Cardiac muscle cell (in vitro differentiated cells and primary cell): Measurements from ENCODE around the gene ARID4B. TPM values are rescaled to one million over a fixed set of nuclear protein-coding genes. Genes with fewer than 3 reads are reported as not detected.

Experiments
- DNase-seq, 2 donors: peaks; one replicate each; pipeline versions ENCODE4 v3.0.0 to v3.0.0-alpha.2; 2010 to 2017; ENCODE audit warnings: low read depth in 1 of 2, low spot score in 1 of 2
- H3K27ac ChIP-seq: fragments of 200-600 bp; sonication (generic); 2 replicates; pipeline ENCODE4 v1.5.1; 2016
- H3K27me3 ChIP-seq: fragments of 200-600 bp; sonication (generic); 2 replicates; pipeline ENCODE4 v1.6.0; 2016; ENCODE audit warnings: control low read depth
- H3K36me3 ChIP-seq: fragments of 200-600 bp; sonication (generic); 2 replicates; pipeline ENCODE4 v1.5.1; 2016; ENCODE audit warnings: control low read depth
- H3K4me1 ChIP-seq: fragments of 200-600 bp; sonication (generic); 2 replicates; pipeline ENCODE4 v1.8.1; 2017; ENCODE audit warnings: low read depth, mild to moderate bottlenecking, mixed run types
- H3K4me3 ChIP-seq: fragments of 200-600 bp; sonication (generic); 2 replicates; pipeline ENCODE4 v1.5.1; 2016; ENCODE audit warnings: mild to moderate bottlenecking
- H3K9me3 ChIP-seq: fragments of 200-600 bp; sonication (generic); 2 replicates; pipeline ENCODE4 v1.5.1; 2017; ENCODE audit warnings: low read depth, mild to moderate bottlenecking, control low read depth
- polyA plus RNA-seq: library from polyadenylated mRNA; unstranded; fragments of >200 nt; fragmentation: Nextera tagmentation; extraction: Ambion mirVana; gene quantifications from 2 replicates; pipeline ENCODE4 v1.2.1, GENCODE V29; 2016
- total RNA-seq: library from RNA; depleted of rRNA; stranded (reverse); fragments of >200 nt; gene quantifications from 2 replicates; pipeline ENCODE4 v1.2.3, GENCODE V29; 2016
- TF ChIP-seq, protein P1 (sequence below): IDR thresholded peaks from 2 replicates; pipeline ENCODE4 v1.5.1; 2012; ENCODE audit warnings: low read depth, mild to moderate bottlenecking, low read length

Gene ARID4B
- total and polyA plus RNA-seq, 2 experiments from 2014 or later = 33.8 to 37.9 TPM

DNA sequence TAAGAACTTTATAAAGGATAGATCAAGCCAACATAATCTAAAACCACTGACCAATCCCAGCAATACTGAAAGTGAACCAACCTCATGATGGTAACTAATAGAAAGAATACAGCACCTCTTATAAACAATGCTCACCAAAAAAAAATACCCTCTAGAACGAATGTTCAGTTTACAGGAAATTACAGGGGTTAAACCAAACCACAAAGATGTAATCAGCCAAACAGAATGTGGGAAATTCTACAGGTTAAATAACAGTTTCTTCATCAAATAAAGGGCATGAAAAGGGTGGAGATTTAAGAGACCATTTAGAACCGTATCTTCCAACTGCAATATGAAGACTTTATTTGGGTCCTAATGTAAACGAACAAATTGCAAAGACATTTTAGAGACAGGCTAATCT, 30.4 kb downstream of the ARID4B start:
- TF ChIP-seq, protein P1, sequence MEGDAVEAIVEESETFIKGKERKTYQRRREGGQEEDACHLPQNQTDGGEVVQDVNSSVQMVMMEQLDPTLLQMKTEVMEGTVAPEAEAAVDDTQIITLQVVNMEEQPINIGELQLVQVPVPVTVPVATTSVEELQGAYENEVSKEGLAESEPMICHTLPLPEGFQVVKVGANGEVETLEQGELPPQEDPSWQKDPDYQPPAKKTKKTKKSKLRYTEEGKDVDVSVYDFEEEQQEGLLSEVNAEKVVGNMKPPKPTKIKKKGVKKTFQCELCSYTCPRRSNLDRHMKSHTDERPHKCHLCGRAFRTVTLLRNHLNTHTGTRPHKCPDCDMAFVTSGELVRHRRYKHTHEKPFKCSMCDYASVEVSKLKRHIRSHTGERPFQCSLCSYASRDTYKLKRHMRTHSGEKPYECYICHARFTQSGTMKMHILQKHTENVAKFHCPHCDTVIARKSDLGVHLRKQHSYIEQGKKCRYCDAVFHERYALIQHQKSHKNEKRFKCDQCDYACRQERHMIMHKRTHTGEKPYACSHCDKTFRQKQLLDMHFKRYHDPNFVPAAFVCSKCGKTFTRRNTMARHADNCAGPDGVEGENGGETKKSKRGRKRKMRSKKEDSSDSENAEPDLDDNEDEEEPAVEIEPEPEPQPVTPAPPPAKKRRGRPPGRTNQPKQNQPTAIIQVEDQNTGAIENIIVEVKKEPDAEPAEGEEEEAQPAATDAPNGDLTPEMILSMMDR = no peak
- no peaks in the 10 kb centered on the region for H3K9me3 ChIP-seq
- DNase-seq = peak in 1 of 2 donors; percentile 28
- no peak overlapping the region for H3K4me3 ChIP-seq
- H3K27me3 ChIP-seq = no peaks in the 10 kb centered on the region
- H3K4me1 ChIP-seq = no peaks in the 10 kb centered on the region
- no peaks in the 10 kb centered on the region for H3K36me3 ChIP-seq
- H3K27ac ChIP-seq = no peak overlapping the region

DNA sequence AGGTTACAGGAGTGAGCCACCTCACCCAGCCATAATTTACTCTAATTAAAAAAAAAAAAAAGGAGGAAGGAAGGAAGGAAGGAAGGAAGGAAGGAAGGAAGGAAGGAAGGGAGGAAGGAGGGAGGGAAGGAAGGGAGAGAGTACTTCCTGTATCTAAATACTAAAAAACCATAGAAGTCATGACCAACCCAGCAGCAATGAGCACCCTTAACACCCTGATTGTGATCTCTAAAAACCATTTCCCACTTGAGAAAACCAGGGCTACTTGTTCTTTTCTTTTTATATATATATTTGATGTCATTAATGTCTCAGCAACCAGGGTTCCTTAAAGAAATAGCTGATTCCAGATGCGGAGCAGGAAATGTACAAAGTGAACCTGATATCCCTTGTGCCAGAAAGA, 31.2 kb downstream of the ARID4B start:
- Histone ChIP-seq H3K36me3 (no peaks in the 10 kb centered on the region), H3K27me3 (no peaks in the 10 kb centered on the region), H3K9me3 (no peaks in the 10 kb centered on the region), H3K4me1 (no peaks in the 10 kb centered on the region), H3K4me3 (no peak overlapping the region), H3K27ac (no peak overlapping the region)
- no peak for DNase-seq
- TF ChIP-seq, protein P1 = no peak

DNA sequence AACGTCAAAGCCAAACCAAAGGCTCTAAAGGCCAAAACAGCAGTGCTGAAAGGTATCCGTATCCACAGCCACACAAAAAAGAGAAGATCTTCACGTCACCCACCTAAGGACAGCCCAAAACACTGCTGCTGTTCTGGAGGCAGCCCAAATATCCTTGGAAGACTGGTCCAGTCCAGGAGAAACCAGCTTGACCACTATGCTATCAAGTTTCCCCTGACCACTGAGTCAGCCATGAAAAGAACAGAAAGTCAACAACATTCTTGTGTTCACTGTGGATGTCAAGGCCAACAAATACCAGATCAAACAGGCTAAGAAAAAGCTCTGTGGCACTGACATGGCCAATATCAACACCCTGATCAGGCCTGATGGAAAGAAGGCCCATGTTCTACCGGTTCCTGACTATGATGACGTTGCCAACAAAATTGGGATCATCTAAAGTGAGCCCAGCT, 32.1 kb downstream of the ARID4B start:
- DNase-seq = peak in 1 of 2 donors; percentile 30
- Histone ChIP-seq H3K27ac (no peak overlapping the region), H3K4me1 (no peaks in the 10 kb centered on the region), H3K9me3 (no peaks in the 10 kb centered on the region), H3K36me3 (no peaks in the 10 kb centered on the region), H3K4me3 (no peak overlapping the region), H3K27me3 (no peaks in the 10 kb centered on the region)
- TF ChIP-seq, protein P1 = no peak

DNA sequence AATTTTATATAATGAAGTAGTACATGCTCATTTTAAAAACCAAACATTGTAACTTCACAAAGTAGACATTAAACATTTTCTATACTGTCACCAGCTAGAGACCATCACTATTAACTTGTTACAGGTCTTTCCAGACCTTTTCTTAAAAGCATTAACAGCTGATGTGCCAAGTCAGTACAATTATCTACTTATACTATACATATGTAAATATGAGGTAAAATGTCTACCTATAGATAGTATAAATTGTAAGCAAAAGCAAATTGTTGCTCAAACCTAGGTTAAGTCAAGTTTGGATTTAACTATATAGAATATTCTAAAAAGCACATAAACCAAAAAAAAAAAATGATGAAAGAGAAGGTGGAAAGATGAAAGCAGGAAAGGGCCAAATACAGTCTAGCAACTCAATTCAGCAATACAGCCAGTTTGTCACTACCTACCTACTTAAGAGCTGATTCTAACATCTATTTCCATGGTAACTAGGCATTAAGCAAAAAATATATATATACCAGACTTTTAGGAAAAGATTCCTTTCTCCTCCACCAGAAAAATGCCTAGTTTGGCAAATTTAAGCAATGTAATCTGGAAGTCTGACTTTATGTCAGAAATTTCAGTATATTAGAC, 34.5 kb downstream of the ARID4B start:
- Histone ChIP-seq H3K27me3 (no peaks in the 10 kb centered on the region), H3K9me3 (no peaks in the 10 kb centered on the region), H3K36me3 (no peaks in the 10 kb centered on the region), H3K27ac (no peak overlapping the region), H3K4me1 (no peaks in the 10 kb centered on the region), H3K4me3 (no peak overlapping the region)
- TF ChIP-seq, protein P1 = no peak
- DNase-seq = no peak

DNA sequence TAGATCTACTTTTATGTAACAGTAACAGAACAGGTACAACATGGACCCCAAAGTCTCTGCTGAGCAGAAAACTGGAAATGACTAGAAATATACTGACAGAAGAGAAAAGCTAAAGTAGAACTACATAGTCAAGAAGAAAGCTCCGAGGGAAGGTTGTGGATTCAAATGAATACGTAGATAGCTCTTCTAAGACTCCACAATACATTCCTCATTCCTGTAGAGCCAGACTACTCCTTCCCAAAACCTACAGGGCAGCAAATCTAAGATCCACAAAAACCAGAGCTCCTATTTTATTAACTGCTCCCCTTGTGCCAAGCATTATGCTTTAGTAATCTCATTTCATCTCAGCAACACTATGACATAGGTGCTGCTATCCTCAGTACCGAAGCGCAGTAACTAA, 35.2 kb downstream of the ARID4B start:
- no peaks in the 10 kb centered on the region for H3K36me3 ChIP-seq
- H3K27ac ChIP-seq = no peak overlapping the region
- TF ChIP-seq, protein P1 = no peak

More for the DNA sequence above, 35.2 kb downstream of the ARID4B start:
- Histone ChIP-seq H3K4me1 (no peaks in the 10 kb centered on the region), H3K27me3 (no peaks in the 10 kb centered on the region), H3K9me3 (no peaks in the 10 kb centered on the region), H3K4me3 (no peak overlapping the region)
- no peak for DNase-seq
